Measurements from ENCODE around the gene NOSIP.
"Not testable (repeated sequence)": the region's sequence is repeated elsewhere in the genome, so short reads cannot be mapped to it uniquely, and the experiment has no call there.

The NOSIP gene

GRCh38 chr19:49580264-49581006 is at the start of gene NOSIP:
Gene NOSIP, minus strand, starts transcription at chr19:49580556. Its CDS starts 19,865 bp downstream, at chr19:49560691.
- peak; percentile 95 for DNase-seq

- DNase-seq: no peak
Measured at GRCh38 chr19:49629659-49630058, 49.3 kb upstream of the NOSIP start.

GRCh38 chr19:49626226-49626625 is 45.9 kb upstream of the NOSIP start:
- DNase-seq: no peak

- no peak for DNase-seq
Measured at GRCh38 chr19:49624967-49625910, 44.9 kb upstream of the NOSIP start.

GRCh38 chr19:49617860-49618259 is 37.5 kb upstream of the NOSIP start:
- DNase-seq: not testable (repeated sequence)

- DNase-seq: no peak
Measured at GRCh38 chr19:49616945-49617344, 36.6 kb upstream of the NOSIP start.

- no peak for DNase-seq
Measured at GRCh38 chr19:49616532-49616931, 36.2 kb upstream of the NOSIP start.

- no peak for DNase-seq
Measured at GRCh38 chr19:49615861-49616260, 35.5 kb upstream of the NOSIP start.

GRCh38 chr19:49614096-49614833 is 33.9 kb upstream of the NOSIP start:
- no peak for DNase-seq

- no peak for DNase-seq
Measured at GRCh38 chr19:49613374-49613773, 33.0 kb upstream of the NOSIP start.

- no peak for DNase-seq
Measured at GRCh38 chr19:49609499-49610092, 29.2 kb upstream of the NOSIP start.

GRCh38 chr19:49605605-49606004 is 25.2 kb upstream of the NOSIP start:
- no peak for DNase-seq

- DNase-seq: no peak
Measured at GRCh38 chr19:49602806-49603205, 22.4 kb upstream of the NOSIP start.

GRCh38 chr19:49601482-49602038 is 21.2 kb upstream of the NOSIP start:
- DNase-seq: no peak

GRCh38 chr19:49599378-49600295 is 19.3 kb upstream of the NOSIP start:
- DNase-seq: no peak

GRCh38 chr19:49597703-49597974 is 17.3 kb upstream of the NOSIP start:
- no peak for DNase-seq

GRCh38 chr19:49596954-49597702 is 16.8 kb upstream of the NOSIP start:
- DNase-seq: no peak

GRCh38 chr19:49596407-49596806 is 16.1 kb upstream of the NOSIP start:
- no peak for DNase-seq

GRCh38 chr19:49595819-49596404 is 15.6 kb upstream of the NOSIP start:
- DNase-seq: no peak

Measured in stimulated activated naive CD4-positive, alpha-beta T cell treated with Interleukin-2 at 50 U/mL for 16 hours (primary cell).